HCT116 (cell line): ENCODE measurements around the gene SSTR5. TPM values are rescaled to one million over a fixed set of nuclear protein-coding genes. Genes with fewer than 3 reads are reported as not detected.

Experiments
- ATAC-seq: fragments of 200-7000 bp; cut with Tn5 transposase; 2 replicates; pipeline ENCODE4 v1.9.1; 2020; ENCODE audit warnings: mild to moderate bottlenecking, moderate library complexity
- BruUV-seq: library from RNA; stranded (reverse); fragments of 400-500 nt; replicated peaks from 2 replicates; lab custom pipeline; 2021; lab: Mats Ljungman, UMichigan
- CTCF ChIA-PET: fragments of 300-600 bp; sonication (Branson Sonifier 250); formaldehyde crosslinking; loops from one replicate; lab custom pipeline; 2021; ENCODE audit warnings: antibody characterized with exemption; lab: Charles Lee
- POLR2A ChIA-PET: fragments of 300-600, 350-600 bp; sonication (Branson Sonifier 250); formaldehyde crosslinking; loops from one replicate; lab custom pipeline; 2021; ENCODE audit warnings: antibody characterized with exemption; lab: Charles Lee
- RAD21 ChIA-PET, 2 experiments: fragments of 300-600 bp; sonication (Branson Sonifier 250); formaldehyde crosslinking; loops; one replicate each; lab custom pipeline; 2023; ENCODE audit warnings: low total read pairs in 2 of 2; ENCODE audit not compliant: uncharacterized antibody in 2 of 2, unreplicated experiment in 2 of 2, low non-redundant PET in 1 of 2; lab: Charles Lee
- DNase-seq: peaks from one replicate; pipeline ENCODE4 v3.0.0-alpha.2; 2010; ENCODE audit warnings: low read depth, low spot score
- H2AFZ ChIP-seq: fragments of 200-600 bp; shearing (Covaris generic), sonication (generic); 2 replicates; pipeline ENCODE4 v1.6.1; 2017; ENCODE audit warnings: low read depth, mixed run types, mixed read lengths, antibody characterized with exemption, low read length; ENCODE audit not compliant: poor library complexity, severe bottlenecking
- H3K27ac ChIP-seq: 2 replicates; pipeline ENCODE4 v1.5.1; 2012; ENCODE audit warnings: low read depth, low read length
- H3K27me3 ChIP-seq: fragments of 200-600 bp; sonication (generic); 2 replicates; pipeline ENCODE4 v1.6.1; 2016; ENCODE audit warnings: mixed run types, low read length, mixed read lengths; ENCODE audit not compliant: insufficient read depth
- H3K36me3 ChIP-seq, 2 experiments: fragments of 200-500 bp in 1 of 2; fragments of 200-600 bp in 1 of 2; sonication (Bioruptor generic) in 1 of 2; sonication (generic) in 1 of 2; 2 replicates each; pipeline versions ENCODE4 v1.5.1 to v1.6.1; 2014 to 2016; ENCODE audit warnings: low read length in 2 of 2, inconsistent platforms in 1 of 2, mixed read lengths in 1 of 2, mixed run types in 1 of 2; ENCODE audit not compliant: insufficient read depth in 2 of 2, control insufficient read depth in 1 of 2
- H3K4me1 ChIP-seq, 2 experiments: fragments of 200-600 bp in 1 of 2; sonication (generic) in 1 of 2; 2 replicates each; pipeline versions ENCODE4 v1.5.1 to v1.6.1; 2012 to 2017; ENCODE audit warnings: low read length in 2 of 2, inconsistent platforms in 1 of 2, mild to moderate bottlenecking in 1 of 2, mixed read lengths in 1 of 2, mixed run types in 1 of 2, moderate library complexity in 1 of 2; ENCODE audit not compliant: insufficient read depth in 2 of 2, control insufficient read depth in 1 of 2
- H3K4me2 ChIP-seq: fragments of 200-600 bp; sonication (generic); 2 replicates; pipeline ENCODE4 v1.6.1; 2017; ENCODE audit warnings: mixed run types, low read length, mixed read lengths
- H3K4me3 ChIP-seq, 2 experiments: fragments of 200-600 bp in 1 of 2; sonication (generic) in 1 of 2; replicated peaks in 1 of 2; 2 replicates each; pipeline ENCODE4 v1.5.1; 2011 to 2016; ENCODE audit warnings: low read length in 2 of 2, control low read depth in 1 of 2, low read depth in 1 of 2, mild to moderate bottlenecking in 1 of 2, mixed read lengths in 1 of 2, mixed run types in 1 of 2
- H3K79me2 ChIP-seq: fragments of 200-600 bp; sonication (generic); 2 replicates; pipeline ENCODE4 v1.6.1; 2017; ENCODE audit warnings: mild to moderate bottlenecking, mixed run types, low read length, moderate library complexity, mixed read lengths; ENCODE audit not compliant: insufficient read depth
- H3K9ac ChIP-seq: fragments of 200-600 bp; sonication (generic); 2 replicates; pipeline ENCODE4 v1.6.1; 2016; ENCODE audit warnings: low read length, mixed read lengths
- H3K9me2 ChIP-seq: fragments of 200-600 bp; sonication (generic), shearing (Covaris generic); 2 replicates; pipeline ENCODE4 v1.6.1; 2017; ENCODE audit warnings: mixed run types, mild to moderate bottlenecking, moderate library complexity; ENCODE audit not compliant: insufficient read depth
- H3K9me3 ChIP-seq, 2 experiments: fragments of 200-500 bp in 1 of 2; fragments of 200-600 bp in 1 of 2; sonication (Bioruptor generic) in 1 of 2; sonication (generic) in 1 of 2; 2 replicates each; pipeline ENCODE4 v1.6.1; 2014 to 2017; ENCODE audit warnings: low read length in 2 of 2, mixed read lengths in 2 of 2, inconsistent platforms in 1 of 2, low read depth in 1 of 2, mild to moderate bottlenecking in 1 of 2, mixed run types in 1 of 2, moderate library complexity in 1 of 2; ENCODE audit not compliant: control insufficient read depth in 1 of 2, insufficient read depth in 1 of 2
- H4K20me1 ChIP-seq: fragments of 200-600 bp; sonication (generic), shearing (Covaris generic); 2 replicates; pipeline ENCODE4 v1.6.1; 2017; ENCODE audit warnings: mixed run types, mild to moderate bottlenecking, moderate library complexity; ENCODE audit not compliant: insufficient read depth
- ATF3 ChIP-seq: IDR thresholded peaks from 2 replicates; pipeline ENCODE4 v1.6.1; 2012
- CEBPB ChIP-seq: IDR thresholded peaks from 2 replicates; pipeline ENCODE4 v1.6.1; 2012; ENCODE audit warnings: low read depth
- EZH2phosphoT487 ChIP-seq: fragments of 200-600 bp; IDR thresholded peaks from 2 replicates; pipeline ENCODE4 v1.6.1; 2018; ENCODE audit warnings: antibody characterized with exemption, borderline replicate concordance
- FOSL1 ChIP-seq: IDR thresholded peaks from 2 replicates; pipeline ENCODE4 v1.6.1; 2012; ENCODE audit warnings: low read depth
- MAX ChIP-seq: IDR thresholded peaks from 2 replicates; pipeline ENCODE4 v1.6.1; 2012
- POLR2AphosphoS5 ChIP-seq: IDR thresholded peaks from 2 replicates; pipeline ENCODE4 v1.6.1; 2011; ENCODE audit warnings: mild to moderate bottlenecking, low read depth, low read length, moderate library complexity
- RAD21 ChIP-seq: IDR thresholded peaks from 2 replicates; pipeline ENCODE4 v1.6.1; 2012; ENCODE audit warnings: low read depth, mild to moderate bottlenecking
- REST ChIP-seq: IDR thresholded peaks from 2 replicates; pipeline ENCODE4 v1.6.1; 2012; ENCODE audit warnings: low read depth
- SP1 ChIP-seq: IDR thresholded peaks from 2 replicates; pipeline ENCODE4 v1.6.1; 2012; ENCODE audit warnings: low read depth
- YY1 ChIP-seq: IDR thresholded peaks from 2 replicates; pipeline ENCODE4 v1.6.1; 2011; ENCODE audit warnings: low read length, low read depth, moderate library complexity, mild to moderate bottlenecking; ENCODE audit not compliant: insufficient replicate concordance; ENCODE audit errors: extremely low read depth
- ZFX ChIP-seq: fragments of 450-650 bp; IDR thresholded peaks from 2 replicates; pipeline ENCODE4 v1.6.1; 2017
- ZNF274 ChIP-seq: fragments of 200-500 bp; sonication (Bioruptor generic); IDR thresholded peaks from 2 replicates; pipeline ENCODE4 v1.6.1; 2014; ENCODE audit warnings: mild to moderate bottlenecking, low read depth, low read length, inconsistent platforms
- intact Hi-C: fragments of 100-400 bp; cut with micrococcal nuclease; formaldehyde crosslinking; loops from 2 replicates; pipeline ENCODE4 v1.10.0; 2022
- total RNA-seq: library from RNA; stranded (reverse); gene quantifications from one replicate; pipeline ENCODE4 v1.2.1, GENCODE V29; 2021; ENCODE audit not compliant: unreplicated experiment
- TF ChIP-seq, protein P1 (sequence below), 3 experiments: fragments of 200-600 bp in 1 of 3; sonication (generic) in 1 of 3; IDR thresholded peaks in 2 of 3; conservative IDR thresholded peaks in 1 of 3; 2 replicates each; pipeline ENCODE4 v1.5.1; 2012 to 2017; ENCODE audit warnings: low read depth in 2 of 3, low read length in 2 of 3, antibody characterized with exemption in 1 of 3, borderline replicate concordance in 1 of 3, control low read depth in 1 of 3, mild to moderate bottlenecking in 1 of 3, mixed read lengths in 1 of 3, mixed run types in 1 of 3, moderate library complexity in 1 of 3; ENCODE audit not compliant: insufficient read depth in 1 of 3
- TF ChIP-seq, protein P2 (sequence below): IDR thresholded peaks from 2 replicates; pipeline ENCODE4 v1.6.1; 2011; ENCODE audit warnings: mild to moderate bottlenecking, low read length, moderate library complexity; ENCODE audit not compliant: insufficient replicate concordance; ENCODE audit errors: extremely low read depth

Gene SSTR5
- total RNA-seq, 1 experiment from 2014 or later, result 7.2 TPM

GRCh38 chr16:1124291-1124690 is 51.7 kb downstream of the SSTR5 start:
- no peak for ATAC-seq
- ChIA-PET POLR2A (no interaction called here), RAD21 (no interaction called here), CTCF (interaction anchor here (0.6 kb wide), 1 partner anchor 21 kb away, joined by 3 read pairs; no protein-coding TSS in a partner anchor)
- DNase-seq, result no peak
- Histone ChIP-seq H3K9ac (no peak overlapping the region), H3K36me3 (no peaks in the 10 kb centered on the region), H3K27me3 (no peaks in the 10 kb centered on the region), H3K4me1 (peaks cover 12 to 13% of the 10 kb centered on the region in 2 experiments; a peak in 3 of 4 replicates), H3K4me2 (no peak overlapping the region), H2AFZ (no peak overlapping the region), H3K4me3 (no peak overlapping the region), H3K9me2 (no peaks in the 10 kb centered on the region), H4K20me1 (no peaks in the 10 kb centered on the region), H3K79me2 (no peaks in the 10 kb centered on the region), H3K9me3 (no peaks in the 10 kb centered on the region), H3K27ac (no peak overlapping the region)
- TF ChIP-seq ZFX (no peak), ATF3 (no peak), MAX (no peak), EZH2phosphoT487 (no peak), SP1 (no peak), ZNF274 (no peak), REST (no peak), POLR2AphosphoS5 (no peak), CEBPB (no peak), YY1 (no peak), RAD21 (no peak), FOSL1 (no peak)
- TF ChIP-seq, protein P1, sequence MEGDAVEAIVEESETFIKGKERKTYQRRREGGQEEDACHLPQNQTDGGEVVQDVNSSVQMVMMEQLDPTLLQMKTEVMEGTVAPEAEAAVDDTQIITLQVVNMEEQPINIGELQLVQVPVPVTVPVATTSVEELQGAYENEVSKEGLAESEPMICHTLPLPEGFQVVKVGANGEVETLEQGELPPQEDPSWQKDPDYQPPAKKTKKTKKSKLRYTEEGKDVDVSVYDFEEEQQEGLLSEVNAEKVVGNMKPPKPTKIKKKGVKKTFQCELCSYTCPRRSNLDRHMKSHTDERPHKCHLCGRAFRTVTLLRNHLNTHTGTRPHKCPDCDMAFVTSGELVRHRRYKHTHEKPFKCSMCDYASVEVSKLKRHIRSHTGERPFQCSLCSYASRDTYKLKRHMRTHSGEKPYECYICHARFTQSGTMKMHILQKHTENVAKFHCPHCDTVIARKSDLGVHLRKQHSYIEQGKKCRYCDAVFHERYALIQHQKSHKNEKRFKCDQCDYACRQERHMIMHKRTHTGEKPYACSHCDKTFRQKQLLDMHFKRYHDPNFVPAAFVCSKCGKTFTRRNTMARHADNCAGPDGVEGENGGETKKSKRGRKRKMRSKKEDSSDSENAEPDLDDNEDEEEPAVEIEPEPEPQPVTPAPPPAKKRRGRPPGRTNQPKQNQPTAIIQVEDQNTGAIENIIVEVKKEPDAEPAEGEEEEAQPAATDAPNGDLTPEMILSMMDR (IDR thresholded peaks at IDR 0.05 in 2 of 3, conservative IDR thresholded peaks at IDR 0.05 in 1 of 3; ENCODE audit: borderline replicate concordance in 1 of 3, insufficient read depth in 1 of 3, low read depth in 2 of 3, low read length in 2 of 3), result no peak
- TF ChIP-seq, protein P2, sequence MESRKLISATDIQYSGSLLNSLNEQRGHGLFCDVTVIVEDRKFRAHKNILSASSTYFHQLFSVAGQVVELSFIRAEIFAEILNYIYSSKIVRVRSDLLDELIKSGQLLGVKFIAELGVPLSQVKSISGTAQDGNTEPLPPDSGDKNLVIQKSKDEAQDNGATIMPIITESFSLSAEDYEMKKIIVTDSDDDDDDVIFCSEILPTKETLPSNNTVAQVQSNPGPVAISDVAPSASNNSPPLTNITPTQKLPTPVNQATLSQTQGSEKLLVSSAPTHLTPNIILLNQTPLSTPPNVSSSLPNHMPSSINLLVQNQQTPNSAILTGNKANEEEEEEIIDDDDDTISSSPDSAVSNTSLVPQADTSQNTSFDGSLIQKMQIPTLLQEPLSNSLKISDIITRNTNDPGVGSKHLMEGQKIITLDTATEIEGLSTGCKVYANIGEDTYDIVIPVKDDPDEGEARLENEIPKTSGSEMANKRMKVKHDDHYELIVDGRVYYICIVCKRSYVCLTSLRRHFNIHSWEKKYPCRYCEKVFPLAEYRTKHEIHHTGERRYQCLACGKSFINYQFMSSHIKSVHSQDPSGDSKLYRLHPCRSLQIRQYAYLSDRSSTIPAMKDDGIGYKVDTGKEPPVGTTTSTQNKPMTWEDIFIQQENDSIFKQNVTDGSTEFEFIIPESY, result no peak
- intact Hi-C loops, result no loop called here
- no TSS peak for BruUV-seq
